ENCODE measurements around the gene RAD51. TPM values are rescaled to one million over a fixed set of nuclear protein-coding genes. Genes with fewer than 3 reads are reported as not detected.
A peak's percentile ranks its signal among the peaks of the same experiment; 100 is the strongest.

RAD51 gene
- total and polyA plus RNA-seq, 9 of the 15 experiments (the other 6 are each of a cell fraction or from before 2014, with no cell fraction given), result 16.0 to 63.8 (median 34.6) TPM

DNA sequence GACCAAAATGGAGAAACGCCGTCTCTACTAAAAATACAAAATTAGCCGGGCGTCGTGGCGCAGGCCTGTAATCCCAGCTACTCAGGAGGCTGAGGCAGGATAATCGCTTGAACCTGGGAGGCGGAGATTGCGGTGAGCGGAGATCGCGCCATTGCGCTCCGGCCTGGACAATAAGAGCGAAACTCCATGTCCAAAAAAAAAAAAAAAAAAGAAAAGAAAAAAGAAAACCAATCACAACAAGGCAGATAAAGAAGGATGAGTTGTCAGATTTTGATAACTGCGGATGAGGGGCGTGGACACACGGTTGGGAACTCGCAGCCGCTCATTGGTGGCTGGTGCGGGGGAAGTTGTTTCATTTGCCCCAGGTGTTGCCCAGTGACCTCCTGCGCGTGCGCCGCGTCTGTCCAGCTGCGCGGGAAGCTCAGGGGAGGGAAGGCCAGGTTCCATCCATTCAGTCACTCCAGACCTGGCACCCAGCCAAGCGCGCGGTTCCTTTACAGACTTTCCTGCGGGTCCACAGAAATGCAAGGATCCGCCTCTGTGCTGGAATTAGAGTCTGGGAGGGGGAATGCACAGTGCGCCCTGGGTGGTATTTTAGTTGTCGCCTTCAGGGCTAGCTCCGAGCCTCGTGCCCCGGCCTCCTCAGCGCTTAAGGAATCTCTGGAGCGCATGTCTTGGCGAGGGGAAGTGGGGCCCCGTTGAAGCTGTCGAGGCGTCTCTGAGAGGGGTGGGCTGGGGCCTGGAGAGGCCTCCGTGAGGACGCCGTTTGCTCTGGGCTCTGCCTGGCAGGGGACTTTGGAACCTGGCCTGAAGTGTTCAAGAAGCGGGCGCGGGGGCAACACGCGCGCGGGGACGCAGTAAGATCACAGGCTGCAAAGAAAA, 68.2 kb downstream of the RAD51 start (continued):
- no peak for TF ChIP-seq EZH2 (IDR thresholded peaks at IDR 0.05; ENCODE audit: borderline replicate concordance, low read depth, low read length)
- TF ChIP-seq ZNF583 (CRISPR knock-in tag; IDR thresholded peaks at IDR 0.05), result no peak
- TF ChIP-seq RBM25 (IDR thresholded peaks at IDR 0.05; ENCODE audit: low read depth, low read length, severe bottlenecking), result no peak
- TF ChIP-seq PTRF (tag; IDR thresholded peaks at IDR 0.05), result no peak
- TF ChIP-seq HDAC6 (IDR thresholded peaks at IDR 0.05; ENCODE audit: low read depth, low read length), result no peak
- TF ChIP-seq, protein P1, sequence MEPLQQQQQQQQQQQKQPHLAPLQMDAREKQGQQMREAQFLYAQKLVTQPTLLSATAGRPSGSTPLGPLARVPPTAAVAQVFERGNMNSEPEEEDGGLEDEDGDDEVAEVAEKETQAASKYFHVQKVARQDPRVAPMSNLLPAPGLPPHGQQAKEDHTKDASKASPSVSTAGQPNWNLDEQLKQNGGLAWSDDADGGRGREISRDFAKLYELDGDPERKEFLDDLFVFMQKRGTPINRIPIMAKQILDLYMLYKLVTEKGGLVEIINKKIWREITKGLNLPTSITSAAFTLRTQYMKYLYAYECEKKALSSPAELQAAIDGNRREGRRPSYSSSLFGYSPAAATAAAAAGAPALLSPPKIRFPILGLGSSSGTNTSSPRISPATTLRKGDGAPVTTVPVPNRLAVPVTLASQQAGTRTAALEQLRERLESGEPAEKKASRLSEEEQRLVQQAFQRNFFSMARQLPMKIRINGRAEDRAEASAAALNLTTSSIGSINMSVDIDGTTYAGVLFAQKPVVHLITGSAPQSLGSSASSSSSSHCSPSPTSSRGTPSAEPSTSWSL (CRISPR knock-in tag; IDR thresholded peaks at IDR 0.05; ENCODE audit: borderline replicate concordance), result no peak
- TF ChIP-seq, protein P2, sequence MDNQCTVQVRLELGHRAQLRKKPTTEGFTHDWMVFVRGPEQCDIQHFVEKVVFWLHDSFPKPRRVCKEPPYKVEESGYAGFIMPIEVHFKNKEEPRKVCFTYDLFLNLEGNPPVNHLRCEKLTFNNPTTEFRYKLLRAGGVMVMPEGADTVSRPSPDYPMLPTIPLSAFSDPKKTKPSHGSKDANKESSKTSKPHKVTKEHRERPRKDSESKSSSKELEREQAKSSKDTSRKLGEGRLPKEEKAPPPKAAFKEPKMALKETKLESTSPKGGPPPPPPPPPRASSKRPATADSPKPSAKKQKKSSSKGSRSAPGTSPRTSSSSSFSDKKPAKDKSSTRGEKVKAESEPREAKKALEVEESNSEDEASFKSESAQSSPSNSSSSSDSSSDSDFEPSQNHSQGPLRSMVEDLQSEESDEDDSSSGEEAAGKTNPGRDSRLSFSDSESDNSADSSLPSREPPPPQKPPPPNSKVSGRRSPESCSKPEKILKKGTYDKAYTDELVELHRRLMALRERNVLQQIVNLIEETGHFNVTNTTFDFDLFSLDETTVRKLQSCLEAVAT (IDR thresholded peaks at IDR 0.05), result peak in 1 of 2 experiments; percentile 62; a peak in 1 of 4 replicates
- TF ChIP-seq BRD9 (IDR thresholded peaks at IDR 0.05; ENCODE audit: low read depth, partially characterized antibody), result no peak
- no peak for TF ChIP-seq CBFA2T2 (conservative IDR thresholded peaks at IDR 0.05)
- no peak for TF ChIP-seq SMAD2 (IDR thresholded peaks at IDR 0.05; ENCODE audit: low read depth, low read length)
- no peak for TF ChIP-seq ZNF165 (CRISPR knock-in tag; IDR thresholded peaks at IDR 0.05; ENCODE audit: borderline replicate concordance)
- TF ChIP-seq, protein P3, sequence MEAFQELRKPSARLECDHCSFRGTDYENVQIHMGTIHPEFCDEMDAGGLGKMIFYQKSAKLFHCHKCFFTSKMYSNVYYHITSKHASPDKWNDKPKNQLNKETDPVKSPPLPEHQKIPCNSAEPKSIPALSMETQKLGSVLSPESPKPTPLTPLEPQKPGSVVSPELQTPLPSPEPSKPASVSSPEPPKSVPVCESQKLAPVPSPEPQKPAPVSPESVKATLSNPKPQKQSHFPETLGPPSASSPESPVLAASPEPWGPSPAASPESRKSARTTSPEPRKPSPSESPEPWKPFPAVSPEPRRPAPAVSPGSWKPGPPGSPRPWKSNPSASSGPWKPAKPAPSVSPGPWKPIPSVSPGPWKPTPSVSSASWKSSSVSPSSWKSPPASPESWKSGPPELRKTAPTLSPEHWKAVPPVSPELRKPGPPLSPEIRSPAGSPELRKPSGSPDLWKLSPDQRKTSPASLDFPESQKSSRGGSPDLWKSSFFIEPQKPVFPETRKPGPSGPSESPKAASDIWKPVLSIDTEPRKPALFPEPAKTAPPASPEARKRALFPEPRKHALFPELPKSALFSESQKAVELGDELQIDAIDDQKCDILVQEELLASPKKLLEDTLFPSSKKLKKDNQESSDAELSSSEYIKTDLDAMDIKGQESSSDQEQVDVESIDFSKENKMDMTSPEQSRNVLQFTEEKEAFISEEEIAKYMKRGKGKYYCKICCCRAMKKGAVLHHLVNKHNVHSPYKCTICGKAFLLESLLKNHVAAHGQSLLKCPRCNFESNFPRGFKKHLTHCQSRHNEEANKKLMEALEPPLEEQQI (IDR thresholded peaks at IDR 0.05), result no peak
- TF ChIP-seq SRSF3 (IDR thresholded peaks at IDR 0.05; ENCODE audit: insufficient read depth, low read length), result no peak
